Adrenal gland (tissue), 12 donors: Measurements from ENCODE around the gene CRX. TPM values are rescaled to one million over a fixed set of nuclear protein-coding genes. Genes with fewer than 3 reads are reported as not detected.

Experiments
- polyA plus RNA-seq, 3 donors: library from polyadenylated mRNA; stranded (reverse); fragments of 200-250 nt in 2 of 3; fragments of 350-450 nt in 1 of 3; fragmentation: Illumina TruSeq in 1 of 3; extraction: RNeasy Lipid Tissue Mini Kit (QIAGEN cat#74804) in 1 of 3; gene quantifications; one replicate each; pipeline ENCODE4 v1.2.3, GENCODE V29; 2013 to 2014
- small RNA-seq, 2 donors: library from RNA; depleted of rRNA; stranded (forward); fragments of <200 nt; gene quantifications; one replicate each; pipeline ENCODE3, GENCODE V24; 2016
- total RNA-seq, 9 donors: library from RNA; depleted of rRNA in 4 of 9; stranded (reverse); fragments of >200 nt in 4 of 9; fragments of 120-200 nt in 1 of 9; fragmentation: NEBNext Ultra II Directional in 1 of 9; extraction: Animal tissue kit (Norgen Biotek cat#: 25700) in 1 of 9; gene quantifications; one replicate each; pipeline versions ENCODE4 v1.1.0 to v1.2.4, GENCODE V29; 2013 to 2023
- donor health status: healthy with polysubstance abuse.
- donor health status: Bipolar disorder and iron deficiency.
- donor health status: DM: yes; HTN: yes; CAD: no.
- donor health status: DM: no; HTN: no; CAD: no.
- donor health status: DM: no; HTN: no; CAD: no.
- donor health status: DM: yes; HTN: yes; CAD: no.

CRX gene
- total and polyA plus RNA-seq, 12 donors, result 0.32 TPM; not detected in 11

Small RNAs within 50 kb of the gene (small RNA-seq; reads per million reads assigned to genes)
- 0 reads per million in 2 donors for gene AC008745.1

Other genes starting within 250 kb of the CRX start
- 10 to 100 TPM in 3 of 9 donors, 1 to 10 TPM in 4, under 1 TPM in 2; 0.18 to 14.0 (median 4.0) TPM for gene ZNF541, start 248.8 kb upstream of the CRX start, total RNA-seq
- 10 to 100 TPM in 2 of 3 donors, under 1 TPM in 1; 0.18 to 14.5 (median 11.6) TPM for gene ZNF541, start 248.8 kb upstream of the CRX start, polyA plus RNA-seq
- gene BICRA, start 212.8 kb upstream of the CRX start, total RNA-seq, result 10 to 100 TPM in 4 of 9 donors, 1 to 10 TPM in 5; 1.8 to 16.8 (median 6.7) TPM
- gene BICRA, start 212.8 kb upstream of the CRX start, polyA plus RNA-seq, result 10 to 100 TPM in 2 of 3 donors, 1 to 10 TPM in 1; 4.3 to 24.6 (median 14.5) TPM
- gene EHD2, start 108.5 kb upstream of the CRX start, total RNA-seq, result 100 to 1,000 TPM in 6 of 9 donors, 10 to 100 TPM in 2, 1 to 10 TPM in 1; 5.8 to 170 (median 120) TPM
- 100 to 1,000 TPM in 1 of 3 donors, 10 to 100 TPM in 2; 34.1 to 101 (median 73.4) TPM for gene EHD2, start 108.5 kb upstream of the CRX start, polyA plus RNA-seq
- 100 to 1,000 TPM; 118 to 420 (median 310) TPM for gene NOP53, start 76.4 kb upstream of the CRX start, total RNA-seq
- 100 to 1,000 TPM; 119 to 375 (median 359) TPM for gene NOP53, start 76.4 kb upstream of the CRX start, polyA plus RNA-seq
- 100 to 1,000 TPM; 102 to 479 (median 163) TPM for gene SELENOW, start 43.2 kb upstream of the CRX start, total RNA-seq
- 100 to 1,000 TPM; 106 to 325 (median 260) TPM for gene SELENOW, start 43.2 kb upstream of the CRX start, polyA plus RNA-seq
- not detected for gene TPRX1, start 17.4 kb upstream of the CRX start, total RNA-seq
- gene TPRX1, start 17.4 kb upstream of the CRX start, polyA plus RNA-seq, result not detected
- not detected for gene TPRX2, start 37.3 kb downstream of the CRX start, total RNA-seq
- not detected for gene TPRX2, start 37.3 kb downstream of the CRX start, polyA plus RNA-seq
- gene SULT2A1, start 64.4 kb downstream of the CRX start, total RNA-seq, result 1,000 to 10,000 TPM in 1 of 9 donors, 100 to 1,000 TPM in 8; 124 to 5,138 (median 251) TPM
- gene SULT2A1, start 64.4 kb downstream of the CRX start, polyA plus RNA-seq, result 100 to 1,000 TPM; 152 to 234 (median 221) TPM
- not detected for gene BSPH1, start 170.2 kb downstream of the CRX start, total RNA-seq
- gene BSPH1, start 170.2 kb downstream of the CRX start, polyA plus RNA-seq, result not detected
- 1 to 10 TPM in 1 of 9 donors, under 1 TPM in 1, not detected in 7; 0.11 to 4.3 TPM for gene ELSPBP1, start 172.7 kb downstream of the CRX start, total RNA-seq
- not detected for gene ELSPBP1, start 172.7 kb downstream of the CRX start, polyA plus RNA-seq
- gene CABP5, start 222.1 kb downstream of the CRX start, total RNA-seq, result not detected
- gene CABP5, start 222.1 kb downstream of the CRX start, polyA plus RNA-seq, result not detected